Activated T-cell treated with anti-CD3 and anti-CD28 coated beads for 1 hour (primary cell): ENCODE data around the gene CNTFR.

ENCODE experiments used
- DNase-seq: peaks from one replicate; pipeline ENCODE4 v3.0.0-alpha.2; 2020; ENCODE audit warnings: low read depth

Gene CNTFR

GRCh38 chr9:34507556-34507955 is 82.0 kb downstream of the CNTFR start:
- DNase-seq: no peak

- no peak for DNase-seq
These were observed 82.9 kb downstream of the CNTFR start for GRCh38 chr9:34506623-34507022.

- no peak for DNase-seq
These were observed 84.0 kb downstream of the CNTFR start for GRCh38 chr9:34505370-34506120.

GRCh38 chr9:34503406-34503805 is 86.1 kb downstream of the CNTFR start:
- no peak for DNase-seq

- DNase-seq: no peak
These were observed 86.6 kb downstream of the CNTFR start for GRCh38 chr9:34502891-34503290.

GRCh38 chr9:34502471-34502870 is 87.1 kb downstream of the CNTFR start:
- DNase-seq: no peak

- DNase-seq: no peak
These were observed 87.6 kb downstream of the CNTFR start for GRCh38 chr9:34501889-34502425.
